Measurements from ENCODE around the gene APMAP.

APMAP gene

GRCh38 chr20:25033265-25033923 lies 40.8 kb upstream of the APMAP start:
- Histone ChIP-seq H3K27me3 (ENCODE audit: insufficient read depth, low read length) (peaks cover 16% of the 10 kb centered on the region), H3K4me1 (ENCODE audit: insufficient read depth, low read length) (peaks cover 2% of the 10 kb centered on the region; the same call in 1 of the 2 replicates), H3K9ac (ENCODE audit: low read depth, low read length) (no peak overlapping the region), H3K36me3 (ENCODE audit: insufficient read depth, low read depth, low read length) (no peaks in the 10 kb centered on the region), H3K9me3 (ENCODE audit: insufficient read depth, low read depth, low read length) (no peaks in the 10 kb centered on the region), H3K4me3 (ENCODE audit: low read length) (no peak overlapping the region), H3K27ac (ENCODE audit: low read length) (no peak overlapping the region)

- no peaks in the 10 kb centered on the region for H3K36me3 ChIP-seq (ENCODE audit: insufficient read depth, low read depth, low read length)
- no peaks in the 10 kb centered on the region for H3K9me3 ChIP-seq (ENCODE audit: insufficient read depth, low read depth, low read length)
- no peak overlapping the region for H3K27ac ChIP-seq (ENCODE audit: low read length)
- no peak overlapping the region for H3K9ac ChIP-seq (ENCODE audit: low read depth, low read length)
- H3K27me3 ChIP-seq (ENCODE audit: insufficient read depth, low read length) = peaks cover 16% of the 10 kb centered on the region
- H3K4me3 ChIP-seq (ENCODE audit: low read length) = no peak overlapping the region
- peaks cover 2% of the 10 kb centered on the region; the same call in 1 of the 2 replicates for H3K4me1 ChIP-seq (ENCODE audit: insufficient read depth, low read length)
Observed at GRCh38 chr20:25032478-25033264, 40.1 kb upstream of the APMAP start.

- Histone ChIP-seq H3K9me3 (ENCODE audit: insufficient read depth, low read depth, low read length) (no peaks in the 10 kb centered on the region), H3K9ac (ENCODE audit: low read depth, low read length) (no peak overlapping the region), H3K4me1 (ENCODE audit: insufficient read depth, low read length) (peaks cover 2% of the 10 kb centered on the region; the same call in 1 of the 2 replicates), H3K27ac (ENCODE audit: low read length) (no peak overlapping the region), H3K4me3 (ENCODE audit: low read length) (no peak overlapping the region), H3K27me3 (ENCODE audit: insufficient read depth, low read length) (peaks cover 16% of the 10 kb centered on the region), H3K36me3 (ENCODE audit: insufficient read depth, low read depth, low read length) (no peaks in the 10 kb centered on the region)
Observed at GRCh38 chr20:25032065-25032477, 39.5 kb upstream of the APMAP start.

- Histone ChIP-seq H3K27ac (ENCODE audit: low read length) (no peak overlapping the region), H3K36me3 (ENCODE audit: insufficient read depth, low read depth, low read length) (no peaks in the 10 kb centered on the region), H3K4me3 (ENCODE audit: low read length) (no peak overlapping the region), H3K27me3 (ENCODE audit: insufficient read depth, low read length) (peaks cover 16% of the 10 kb centered on the region), H3K9me3 (ENCODE audit: insufficient read depth, low read depth, low read length) (no peaks in the 10 kb centered on the region), H3K4me1 (ENCODE audit: insufficient read depth, low read length) (peaks cover 2% of the 10 kb centered on the region; the same call in 1 of the 2 replicates), H3K9ac (ENCODE audit: low read depth, low read length) (no peak overlapping the region)
Observed at GRCh38 chr20:25031241-25031640, 38.7 kb upstream of the APMAP start.

- H3K27ac ChIP-seq (ENCODE audit: low read length) = no peak overlapping the region
- H3K4me1 ChIP-seq (ENCODE audit: insufficient read depth, low read length) = peaks cover 2% of the 10 kb centered on the region; the same call in 1 of the 2 replicates
- H3K9me3 ChIP-seq (ENCODE audit: insufficient read depth, low read depth, low read length) = no peaks in the 10 kb centered on the region
- no peaks in the 10 kb centered on the region for H3K36me3 ChIP-seq (ENCODE audit: insufficient read depth, low read depth, low read length)
- no peak overlapping the region for H3K4me3 ChIP-seq (ENCODE audit: low read length)
- peaks cover 16% of the 10 kb centered on the region for H3K27me3 ChIP-seq (ENCODE audit: insufficient read depth, low read length)
- no peak overlapping the region for H3K9ac ChIP-seq (ENCODE audit: low read depth, low read length)
Observed at GRCh38 chr20:25030649-25031207, 38.2 kb upstream of the APMAP start.

GRCh38 chr20:25030007-25030648 lies 37.6 kb upstream of the APMAP start:
- Histone ChIP-seq H3K9ac (ENCODE audit: low read depth, low read length) (no peak overlapping the region), H3K4me3 (ENCODE audit: low read length) (no peak overlapping the region), H3K9me3 (ENCODE audit: insufficient read depth, low read depth, low read length) (no peaks in the 10 kb centered on the region), H3K27me3 (ENCODE audit: insufficient read depth, low read length) (peaks cover 16% of the 10 kb centered on the region), H3K4me1 (ENCODE audit: insufficient read depth, low read length) (peaks cover 2% of the 10 kb centered on the region; the same call in 1 of the 2 replicates), H3K27ac (ENCODE audit: low read length) (no peak overlapping the region), H3K36me3 (ENCODE audit: insufficient read depth, low read depth, low read length) (no peaks in the 10 kb centered on the region)

- H3K9me3 ChIP-seq (ENCODE audit: insufficient read depth, low read depth, low read length) = no peaks in the 10 kb centered on the region
- no peaks in the 10 kb centered on the region; the same call in 1 of the 2 replicates for H3K27me3 ChIP-seq (ENCODE audit: insufficient read depth, low read length)
- H3K9ac ChIP-seq (ENCODE audit: low read depth, low read length) = no peak overlapping the region
- no peak overlapping the region for H3K27ac ChIP-seq (ENCODE audit: low read length)
- H3K4me1 ChIP-seq (ENCODE audit: insufficient read depth, low read length) = no peaks in the 10 kb centered on the region
- H3K36me3 ChIP-seq (ENCODE audit: insufficient read depth, low read depth, low read length) = no peaks in the 10 kb centered on the region
- no peak overlapping the region for H3K4me3 ChIP-seq (ENCODE audit: low read length)
Observed at GRCh38 chr20:25025986-25026605, 33.5 kb upstream of the APMAP start.

- Histone ChIP-seq H3K27me3 (ENCODE audit: insufficient read depth, low read length) (no peaks in the 10 kb centered on the region; the same call in 1 of the 2 replicates), H3K4me3 (ENCODE audit: low read length) (no peak overlapping the region), H3K9me3 (ENCODE audit: insufficient read depth, low read depth, low read length) (no peaks in the 10 kb centered on the region), H3K27ac (ENCODE audit: low read length) (no peak overlapping the region), H3K4me1 (ENCODE audit: insufficient read depth, low read length) (no peaks in the 10 kb centered on the region), H3K36me3 (ENCODE audit: insufficient read depth, low read depth, low read length) (no peaks in the 10 kb centered on the region), H3K9ac (ENCODE audit: low read depth, low read length) (no peak overlapping the region)
Observed at GRCh38 chr20:25025091-25025861, 32.7 kb upstream of the APMAP start.

GRCh38 chr20:25024171-25024570 lies 31.6 kb upstream of the APMAP start:
- Histone ChIP-seq H3K36me3 (ENCODE audit: insufficient read depth, low read depth, low read length) (no peaks in the 10 kb centered on the region), H3K9ac (ENCODE audit: low read depth, low read length) (no peak overlapping the region), H3K4me3 (ENCODE audit: low read length) (no peak overlapping the region), H3K4me1 (ENCODE audit: insufficient read depth, low read length) (no peaks in the 10 kb centered on the region), H3K27ac (ENCODE audit: low read length) (no peak overlapping the region), H3K9me3 (ENCODE audit: insufficient read depth, low read depth, low read length) (no peaks in the 10 kb centered on the region), H3K27me3 (ENCODE audit: insufficient read depth, low read length) (no peaks in the 10 kb centered on the region)

- Histone ChIP-seq H3K9ac (ENCODE audit: low read depth, low read length) (no peak overlapping the region), H3K4me3 (ENCODE audit: low read length) (no peak overlapping the region), H3K36me3 (ENCODE audit: insufficient read depth, low read depth, low read length) (no peaks in the 10 kb centered on the region), H3K4me1 (ENCODE audit: insufficient read depth, low read length) (no peaks in the 10 kb centered on the region), H3K27me3 (ENCODE audit: insufficient read depth, low read length) (no peaks in the 10 kb centered on the region), H3K9me3 (ENCODE audit: insufficient read depth, low read depth, low read length) (no peaks in the 10 kb centered on the region), H3K27ac (ENCODE audit: low read length) (no peak overlapping the region)
Observed at GRCh38 chr20:25023356-25023755, 30.8 kb upstream of the APMAP start.

- H3K27ac ChIP-seq (ENCODE audit: low read length) = no peak overlapping the region
- H3K36me3 ChIP-seq (ENCODE audit: insufficient read depth, low read depth, low read length) = no peaks in the 10 kb centered on the region
- H3K4me3 ChIP-seq (ENCODE audit: low read length) = no peak overlapping the region
Observed at GRCh38 chr20:25022680-25023079, 30.1 kb upstream of the APMAP start.

More at GRCh38 chr20:25022680-25023079, 30.1 kb upstream of the APMAP start:
- Histone ChIP-seq H3K9ac (ENCODE audit: low read depth, low read length) (no peak overlapping the region), H3K9me3 (ENCODE audit: insufficient read depth, low read depth, low read length) (no peaks in the 10 kb centered on the region), H3K4me1 (ENCODE audit: insufficient read depth, low read length) (peaks cover 3% of the 10 kb centered on the region; the same call in 1 of the 2 replicates), H3K27me3 (ENCODE audit: insufficient read depth, low read length) (no peaks in the 10 kb centered on the region)

Data from iPS-20b (cell line).